Loucy (cell line): ENCODE results near the gene RPH3AL.

Experiments used
- EZH2phosphoT487 ChIP-seq: fragments of 200-600 bp; IDR thresholded peaks from 2 replicates; pipeline ENCODE4 v1.6.1; 2018; ENCODE audit warnings: antibody characterized with exemption, mild to moderate bottlenecking, moderate library complexity, borderline replicate concordance
- TF ChIP-seq, protein P1 (sequence below): fragments of 200-600 bp; sonication (generic); conservative IDR thresholded peaks from 2 replicates; pipeline ENCODE4 v1.5.1; 2014; ENCODE audit warnings: mild to moderate bottlenecking, antibody characterized with exemption, low read length

- TF ChIP-seq, protein P1, sequence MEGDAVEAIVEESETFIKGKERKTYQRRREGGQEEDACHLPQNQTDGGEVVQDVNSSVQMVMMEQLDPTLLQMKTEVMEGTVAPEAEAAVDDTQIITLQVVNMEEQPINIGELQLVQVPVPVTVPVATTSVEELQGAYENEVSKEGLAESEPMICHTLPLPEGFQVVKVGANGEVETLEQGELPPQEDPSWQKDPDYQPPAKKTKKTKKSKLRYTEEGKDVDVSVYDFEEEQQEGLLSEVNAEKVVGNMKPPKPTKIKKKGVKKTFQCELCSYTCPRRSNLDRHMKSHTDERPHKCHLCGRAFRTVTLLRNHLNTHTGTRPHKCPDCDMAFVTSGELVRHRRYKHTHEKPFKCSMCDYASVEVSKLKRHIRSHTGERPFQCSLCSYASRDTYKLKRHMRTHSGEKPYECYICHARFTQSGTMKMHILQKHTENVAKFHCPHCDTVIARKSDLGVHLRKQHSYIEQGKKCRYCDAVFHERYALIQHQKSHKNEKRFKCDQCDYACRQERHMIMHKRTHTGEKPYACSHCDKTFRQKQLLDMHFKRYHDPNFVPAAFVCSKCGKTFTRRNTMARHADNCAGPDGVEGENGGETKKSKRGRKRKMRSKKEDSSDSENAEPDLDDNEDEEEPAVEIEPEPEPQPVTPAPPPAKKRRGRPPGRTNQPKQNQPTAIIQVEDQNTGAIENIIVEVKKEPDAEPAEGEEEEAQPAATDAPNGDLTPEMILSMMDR = no peak
- TF ChIP-seq EZH2phosphoT487 = no peak
Observed at GRCh38 chr17:348012-348411, 4.6 kb downstream of the RPH3AL start.
